Measurements from ENCODE around the gene IFNGR1. TPM values are rescaled to one million over a fixed set of nuclear protein-coding genes. Genes with fewer than 3 reads are reported as not detected.

Gene IFNGR1
- total RNA-seq, 3 donors from 2014 or later: 126 to 207 (median 144) TPM

GRCh38 chr6:137181891-137182653, 37.1 kb downstream of the IFNGR1 start:
- intact Hi-C loops (cut with DNase I; ENCODE audit: low total_unique reads): no loop called here
- H3K9me3 ChIP-seq: peaks cover 39 to 50% of the 10 kb centered on the region in 2 donors
- TF ChIP-seq POLR2AphosphoS5 (IDR thresholded peaks at IDR 0.05) (no peak), CTCF (IDR thresholded peaks at IDR 0.05) (no peak), POLR2A (IDR thresholded peaks at IDR 0.05) (no peak)

GRCh38 chr6:137177611-137178010, 41.6 kb downstream of the IFNGR1 start:
- H3K9me3 ChIP-seq: peaks cover 16 to 22% of the 10 kb centered on the region in 2 donors
- DNase-seq (ENCODE audit: low spot score in 2 of 2): no peak
- TF ChIP-seq POLR2A (IDR thresholded peaks at IDR 0.05) (no peak), POLR2AphosphoS5 (IDR thresholded peaks at IDR 0.05) (no peak)
- H3K36me3 ChIP-seq: no peaks in the 10 kb centered on the region
- no peaks in the 10 kb centered on the region for H3K4me1 ChIP-seq
- H3K27me3 ChIP-seq: no peaks in the 10 kb centered on the region
- H3K4me3 ChIP-seq: no peak overlapping the region
- intact Hi-C loops (cut with DNase I; ENCODE audit: low total_unique reads): no loop called here
- no peak overlapping the region for H3K27ac ChIP-seq

More at GRCh38 chr6:137181891-137182653, 37.1 kb downstream of the IFNGR1 start:
- H3K36me3 ChIP-seq: no peaks in the 10 kb centered on the region
- H3K4me3 ChIP-seq: no peak overlapping the region
- no peak for DNase-seq (ENCODE audit: low spot score in 2 of 2)
- no peak overlapping the region for H3K27ac ChIP-seq
- no peaks in the 10 kb centered on the region for H3K27me3 ChIP-seq
- no peaks in the 10 kb centered on the region for H3K4me1 ChIP-seq

GRCh38 chr6:137176729-137177128, 42.5 kb downstream of the IFNGR1 start:
- H3K27me3 ChIP-seq: no peaks in the 10 kb centered on the region
- TF ChIP-seq CTCF (IDR thresholded peaks at IDR 0.05): no peak
- no peak for TF ChIP-seq POLR2AphosphoS5 (IDR thresholded peaks at IDR 0.05)
- TF ChIP-seq POLR2A (IDR thresholded peaks at IDR 0.05): no peak
- H3K27ac ChIP-seq: no peak overlapping the region
- no peak for DNase-seq (ENCODE audit: low spot score in 2 of 2)
- intact Hi-C loops (cut with DNase I; ENCODE audit: low total_unique reads): no loop called here
- H3K4me3 ChIP-seq: no peak overlapping the region
- H3K9me3 ChIP-seq: peaks cover 8 to 15% of the 10 kb centered on the region in 2 donors
- H3K4me1 ChIP-seq: peaks cover 0 to 4% of the 10 kb centered on the region in 2 donors
- no peaks in the 10 kb centered on the region for H3K36me3 ChIP-seq

- Histone ChIP-seq H3K36me3 (no peaks in the 10 kb centered on the region), H3K4me1 (peaks cover 0 to 11% of the 10 kb centered on the region in 2 donors), H3K27ac (no peak overlapping the region), H3K27me3 (no peaks in the 10 kb centered on the region), H3K4me3 (no peak overlapping the region), H3K9me3 (peaks cover 0 to 6% of the 10 kb centered on the region in 2 donors)
- no peak for DNase-seq (ENCODE audit: low spot score in 2 of 2)
- no peak for TF ChIP-seq POLR2A (IDR thresholded peaks at IDR 0.05)
- no peak for TF ChIP-seq POLR2AphosphoS5 (IDR thresholded peaks at IDR 0.05)
- no peak for TF ChIP-seq CTCF (IDR thresholded peaks at IDR 0.05)
- intact Hi-C loops (cut with DNase I; ENCODE audit: low total_unique reads): no loop called here
These were observed 43.3 kb downstream of the IFNGR1 start for GRCh38 chr6:137175868-137176245.

GRCh38 chr6:137175157-137175867, 43.9 kb downstream of the IFNGR1 start:
- no peak for TF ChIP-seq POLR2A (IDR thresholded peaks at IDR 0.05)
- TF ChIP-seq POLR2AphosphoS5 (IDR thresholded peaks at IDR 0.05): no peak
- TF ChIP-seq CTCF (IDR thresholded peaks at IDR 0.05): no peak
- intact Hi-C loops (cut with DNase I; ENCODE audit: low total_unique reads): no loop called here
- Histone ChIP-seq H3K9me3 (peaks cover 0 to under 1% of the 10 kb centered on the region in 2 donors), H3K27ac (no peak overlapping the region), H3K27me3 (no peaks in the 10 kb centered on the region), H3K4me3 (no peak overlapping the region), H3K4me1 (peaks cover 0 to 11% of the 10 kb centered on the region in 2 donors), H3K36me3 (no peaks in the 10 kb centered on the region)
- DNase-seq (ENCODE audit: low spot score in 2 of 2): no peak

All from breast epithelium (tissue), 4 donors.